GM19043 (cell line): ENCODE results near the gene ADH7.
"Not testable (repeated sequence)": the region's sequence is repeated elsewhere in the genome, so short reads cannot be mapped to it uniquely, and the experiment has no call there.

Source experiments
- ATAC-seq: cut with Tn5 transposase; IDR thresholded peaks from one replicate; pipeline ENCODE4 v1.9.1; 2021; ENCODE audit warnings: low read depth; ENCODE audit not compliant: unreplicated experiment

Gene ADH7

DNA sequence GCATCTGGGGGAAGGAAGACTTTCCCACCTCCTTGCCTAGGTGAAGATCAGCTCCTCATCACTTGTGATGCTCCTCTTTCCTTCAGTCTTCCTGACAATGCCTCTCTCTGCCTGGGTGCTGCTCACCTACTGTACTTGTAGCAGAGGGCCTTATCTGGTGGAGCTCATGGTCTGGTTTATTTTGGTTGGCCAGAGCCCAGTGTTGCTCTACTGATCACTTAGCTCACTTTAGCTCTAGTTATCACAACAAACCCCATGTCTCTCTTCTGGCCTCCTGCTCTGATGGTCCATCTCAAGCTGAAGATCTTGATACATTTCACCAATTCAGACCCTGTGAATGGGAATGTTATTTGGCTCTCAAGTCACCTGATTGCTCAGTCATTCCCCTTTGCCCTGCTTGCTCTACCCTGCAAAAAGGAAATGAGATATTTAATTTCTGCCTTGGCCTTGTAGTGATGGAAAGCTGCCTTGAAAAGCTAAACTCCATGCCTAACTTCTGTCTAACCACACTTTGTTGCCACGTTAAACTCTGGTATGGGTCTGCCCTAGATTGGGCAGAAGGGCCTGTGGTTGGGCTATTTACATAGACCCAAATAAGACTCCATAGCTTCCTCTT is 52.3 kb downstream of the ADH7 start:
- ATAC-seq, result no peak

- ATAC-seq, result no peak
Observed at GRCh38 chr4:99381588-99382175, 53.5 kb downstream of the ADH7 start.

- ATAC-seq, result no peak
Observed at GRCh38 chr4:99379571-99379970, 55.6 kb downstream of the ADH7 start.

DNA sequence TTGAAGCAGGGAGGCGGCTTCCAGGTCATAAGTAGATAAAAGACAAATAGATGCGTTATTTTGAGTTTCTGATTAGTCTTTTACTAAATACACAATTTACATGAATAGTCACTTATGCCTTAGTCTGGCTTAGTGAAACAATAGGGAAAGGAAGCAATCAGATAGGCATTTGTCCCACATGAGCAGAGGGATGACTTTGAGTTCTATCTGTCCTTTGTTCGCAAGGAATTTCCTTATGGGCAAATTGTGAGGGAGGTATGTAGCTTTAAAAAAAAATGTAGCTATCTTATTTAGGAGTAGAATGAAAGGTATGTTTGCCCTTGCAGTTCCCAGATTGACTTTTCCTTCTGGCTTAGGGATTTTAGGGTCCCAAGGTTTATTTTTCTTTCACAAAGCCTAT is 56.3 kb downstream of the ADH7 start:
- no peak for ATAC-seq

GRCh38 chr4:99377341-99377740 is 57.8 kb downstream of the ADH7 start:
- ATAC-seq, result not testable (repeated sequence)

GRCh38 chr4:99372464-99372863 is 62.7 kb downstream of the ADH7 start:
- ATAC-seq, result not testable (repeated sequence)

GRCh38 chr4:99367817-99368216 is 67.3 kb downstream of the ADH7 start:
- not testable (repeated sequence) for ATAC-seq

- no peak for ATAC-seq
Observed at GRCh38 chr4:99366491-99366890, 68.7 kb downstream of the ADH7 start.

- no peak for ATAC-seq
Observed at GRCh38 chr4:99362768-99363167, 72.4 kb downstream of the ADH7 start.
